Activated CD4-positive, CD25-positive, alpha-beta regulatory T cell (primary cell): Measurements from ENCODE around the gene CAPN12.

Experiments
- DNase-seq, 4 experiments: peaks; one replicate each; lab custom pipeline; 2025; lab: John Stamatoyannopoulos, UW

CAPN12 gene

GRCh38 chr19:38739440-38740256 is 4.6 kb downstream of the CAPN12 start:
- no peak for DNase-seq

DNA sequence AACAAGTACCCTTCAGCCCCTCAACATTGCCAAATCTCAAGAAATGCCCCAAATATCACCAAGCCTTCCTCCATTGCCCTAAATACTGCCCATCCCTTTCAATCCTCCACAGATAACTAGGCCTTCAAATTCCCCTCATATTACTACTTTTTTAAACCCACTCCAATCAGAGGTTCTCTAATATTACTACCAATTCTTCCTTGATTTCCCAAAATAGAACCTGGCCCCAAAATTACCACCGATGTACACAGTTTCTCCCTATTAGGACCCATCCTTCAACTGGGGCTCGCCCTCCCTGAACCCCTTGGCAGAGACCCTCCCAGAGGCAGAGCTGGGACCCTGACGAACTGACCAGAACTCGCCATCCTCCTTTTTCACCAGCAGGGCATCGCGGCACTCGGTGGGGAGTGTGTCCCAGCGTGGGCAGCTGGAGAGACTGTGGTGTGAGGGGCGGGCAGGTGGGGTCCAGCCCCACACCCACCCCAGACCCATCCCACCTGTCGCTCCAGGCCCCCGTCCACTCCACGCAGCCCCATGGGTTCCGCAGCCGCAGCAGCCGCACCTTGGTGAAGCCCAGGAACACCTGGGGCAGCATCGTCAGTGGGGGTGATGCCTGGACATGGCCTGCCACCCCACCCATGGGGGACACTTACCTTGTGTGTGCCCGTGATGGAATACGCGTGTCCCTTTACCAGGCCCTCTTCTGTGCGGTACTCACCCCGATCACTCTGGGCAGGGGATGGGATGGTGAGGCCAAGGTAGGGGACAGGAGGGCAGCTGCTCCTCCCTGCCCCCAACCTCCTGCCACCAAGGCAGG is 6.1 kb downstream of the CAPN12 start:
- no peak for DNase-seq

DNA sequence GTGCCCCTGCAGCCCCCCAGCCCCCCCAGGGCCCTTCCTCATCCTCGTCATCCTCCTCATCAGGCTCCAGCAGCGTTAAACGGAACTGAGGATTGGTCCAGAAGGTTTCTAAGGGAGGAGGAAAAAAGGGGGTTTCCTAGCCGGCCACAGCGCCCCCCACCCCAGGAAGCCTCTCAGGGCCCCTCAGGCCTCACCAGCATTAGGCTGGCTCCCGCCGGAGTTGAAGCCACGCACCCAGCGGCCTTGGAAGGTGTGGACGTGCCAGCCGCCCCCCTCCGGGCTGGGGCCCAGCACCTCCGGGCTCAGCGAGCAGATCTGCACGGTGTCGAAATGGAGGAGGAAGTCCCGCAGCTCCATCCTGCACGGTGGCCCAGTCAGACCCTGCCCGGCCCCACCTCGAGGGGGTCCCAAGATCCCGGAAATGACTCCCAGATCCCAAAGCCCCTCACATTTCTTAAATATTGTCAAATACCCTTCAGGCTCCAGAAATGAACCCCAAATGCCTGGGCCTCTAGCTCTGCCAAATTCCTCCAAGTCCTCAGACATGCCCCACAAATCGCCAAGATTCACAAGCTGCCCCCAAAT is 6.9 kb downstream of the CAPN12 start:
- no peak for DNase-seq

DNA sequence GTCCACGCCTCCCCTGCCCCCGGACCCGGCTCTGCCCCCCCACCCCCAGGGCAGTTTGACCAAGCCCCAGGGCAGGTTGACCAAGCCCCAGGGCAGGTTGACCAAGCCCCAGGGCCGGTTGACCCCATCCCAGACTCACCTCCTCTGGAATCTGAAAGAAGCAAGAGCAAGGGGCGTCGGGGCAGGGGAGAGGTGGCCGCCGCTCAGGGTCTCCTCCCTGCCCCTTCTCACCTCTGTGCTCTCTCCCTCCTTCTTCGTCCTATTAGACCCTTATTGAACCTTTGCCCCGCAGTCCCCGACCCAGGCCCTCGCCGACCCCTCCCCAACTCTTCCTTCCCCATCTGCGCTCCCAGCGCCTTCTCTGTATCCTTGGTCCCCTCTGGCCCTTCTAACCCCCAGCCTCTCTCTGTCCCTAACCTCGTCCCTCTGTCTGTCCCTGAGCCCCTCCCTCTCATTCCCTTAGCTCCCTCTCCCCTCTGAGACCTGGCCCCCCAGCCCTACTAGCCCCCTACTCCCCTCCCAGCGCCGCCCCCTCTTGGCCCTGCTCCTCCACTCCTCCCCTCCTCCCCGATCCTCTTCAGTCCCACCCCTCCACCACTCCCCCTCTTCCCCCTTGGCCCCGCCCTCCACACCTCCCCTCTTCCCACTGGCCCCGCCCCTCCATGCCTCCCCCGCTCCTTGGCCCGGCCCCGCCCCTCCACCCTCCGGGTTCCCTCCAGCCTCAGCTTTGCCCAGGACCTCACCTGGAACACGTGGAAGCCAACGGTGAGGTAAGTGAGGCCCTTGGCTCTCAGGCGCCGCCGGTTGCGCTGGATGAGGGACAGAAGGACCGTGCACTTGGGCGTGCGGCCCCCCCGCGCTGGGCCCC is 7.6 kb downstream of the CAPN12 start:
- peak; percentile 28 to 44 (median 34) for DNase-seq

GRCh38 chr19:38736036-38736412 is 8.2 kb downstream of the CAPN12 start:
- peak in 3 of 4 experiments; percentile 20 to 32 (median 24) for DNase-seq

DNA sequence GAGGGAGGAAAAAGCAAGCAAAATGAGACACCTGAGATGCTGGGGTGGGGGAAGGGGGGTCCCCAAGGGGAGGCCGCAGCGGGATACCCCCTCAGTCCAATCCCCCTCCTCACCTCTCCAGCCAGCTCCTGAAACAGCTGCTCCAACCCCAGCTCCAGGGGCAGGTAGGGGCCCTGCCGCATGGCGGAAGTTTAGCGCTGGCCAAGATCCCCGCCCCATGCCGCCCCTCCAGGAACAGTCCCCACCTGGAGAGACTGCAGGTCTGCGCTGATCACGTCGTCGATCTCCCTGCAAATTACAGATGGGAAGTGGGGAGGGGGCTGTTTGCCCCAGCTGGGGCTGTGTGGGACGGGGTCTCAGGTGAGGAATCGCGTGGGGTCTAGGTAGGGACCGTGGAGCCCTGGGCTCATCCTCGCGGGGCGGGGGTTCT is 9.0 kb downstream of the CAPN12 start:
- peak in 1 of 4 experiments; percentile 25 for DNase-seq

- no peak for DNase-seq
Observed at GRCh38 chr19:38734426-38735256, 9.6 kb downstream of the CAPN12 start.

- no peak for DNase-seq
Observed at GRCh38 chr19:38734176-38734425, 10.2 kb downstream of the CAPN12 start.

GRCh38 chr19:38733493-38734175 is 10.6 kb downstream of the CAPN12 start:
- DNase-seq: no peak

- no peak for DNase-seq
Observed at GRCh38 chr19:38733241-38733492, 11.1 kb downstream of the CAPN12 start.

- DNase-seq: no peak
Observed at GRCh38 chr19:38731654-38732301, 12.5 kb downstream of the CAPN12 start.

- no peak for DNase-seq
Observed at GRCh38 chr19:38730731-38731589, 13.3 kb downstream of the CAPN12 start.

DNA sequence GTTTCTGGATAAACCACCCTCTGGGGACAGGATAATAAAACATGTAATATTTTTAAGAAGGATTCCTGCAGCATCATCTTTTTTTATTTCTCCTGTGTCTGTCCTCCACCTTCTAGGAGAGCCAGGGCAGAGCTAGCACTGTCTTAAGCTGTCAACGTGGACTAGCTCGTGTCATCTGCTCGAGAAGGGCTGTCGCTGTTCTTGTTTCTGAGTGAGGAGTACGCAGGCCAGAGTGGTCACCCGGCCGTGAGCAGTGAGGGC is 13.9 kb downstream of the CAPN12 start:
- DNase-seq: no peak

DNA sequence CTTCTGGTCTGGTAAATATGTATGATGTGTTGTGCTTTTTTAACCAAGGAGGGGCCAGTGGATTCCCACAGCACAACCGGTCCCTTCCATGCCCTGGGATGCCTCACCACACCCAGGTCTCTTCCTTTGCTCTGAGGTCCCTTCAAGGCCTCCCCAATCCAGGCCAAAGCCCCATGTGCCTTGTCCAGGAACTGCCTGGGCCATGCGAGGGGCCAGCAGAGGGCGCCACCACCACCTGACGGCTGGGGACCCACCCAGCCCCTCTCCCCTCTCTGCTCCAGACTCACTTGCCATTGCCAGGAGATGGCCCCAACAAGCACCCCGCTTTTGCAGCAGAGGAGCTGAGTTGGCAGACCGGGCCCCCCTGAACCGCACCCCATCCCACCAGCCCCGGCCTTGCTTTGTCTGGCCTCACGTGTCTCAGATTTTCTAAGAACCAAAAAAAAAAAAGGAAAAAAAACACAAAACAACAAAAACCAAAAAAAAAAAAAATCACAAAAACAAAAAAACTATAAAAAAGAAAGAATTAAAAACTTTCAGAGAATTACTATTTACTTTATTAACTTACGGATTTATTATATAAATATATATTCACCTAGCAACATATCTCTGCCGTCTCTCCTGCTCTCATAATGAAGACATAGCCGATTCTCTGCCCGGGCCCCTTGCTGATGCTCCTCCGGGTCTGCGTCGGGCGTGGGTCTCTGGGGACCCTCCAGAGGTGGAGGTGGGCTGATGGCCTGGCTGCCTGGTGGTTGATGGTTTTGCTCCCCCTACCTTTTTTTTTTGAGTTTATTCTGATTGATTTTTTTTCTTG is 14.4 kb downstream of the CAPN12 start:
- DNase-seq: peak; percentile 54 to 71 (median 62)

- DNase-seq: no peak
Observed at GRCh38 chr19:38728752-38729541, 15.3 kb downstream of the CAPN12 start.

DNA sequence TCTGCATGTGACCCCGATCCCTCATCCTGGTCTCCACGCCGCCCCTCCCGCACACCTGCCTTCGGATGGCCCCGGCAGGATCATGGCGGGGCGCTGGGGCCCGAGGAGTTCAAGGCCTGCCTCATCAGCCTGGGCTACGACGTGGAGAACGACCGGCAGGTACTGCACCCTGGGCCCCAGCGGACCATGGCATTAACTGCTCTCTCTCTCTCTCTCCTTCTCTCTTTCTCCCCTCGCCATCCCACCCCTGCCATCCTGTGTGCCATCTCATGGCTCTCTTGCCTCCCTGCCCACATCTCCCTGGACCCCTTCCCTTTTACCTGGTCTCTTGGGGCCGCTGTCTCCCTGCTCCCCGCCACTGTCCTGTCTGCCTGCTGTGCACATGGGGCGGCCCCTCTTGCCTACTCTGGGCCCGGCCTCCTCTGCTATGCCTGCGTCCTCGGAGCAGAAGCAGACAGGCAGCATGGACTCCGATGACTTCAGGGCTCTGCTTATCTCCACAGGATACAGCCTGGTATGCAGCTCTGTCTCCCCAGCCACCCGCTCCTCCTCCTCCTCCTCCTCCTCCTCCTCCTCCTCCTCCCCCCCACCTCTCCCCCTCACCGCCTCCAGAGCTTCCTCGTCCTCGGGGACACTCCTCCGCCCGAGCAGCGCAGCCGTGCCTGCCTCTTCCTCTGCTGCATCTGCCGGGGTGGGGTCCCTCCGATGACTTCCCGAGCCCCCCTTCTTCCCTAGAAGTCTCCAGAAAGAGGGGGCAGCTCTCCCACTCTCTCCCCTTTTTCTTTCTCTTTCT is 16.2 kb downstream of the CAPN12 start:
- DNase-seq: no peak

GRCh38 chr19:38727306-38727867 is 16.9 kb downstream of the CAPN12 start:
- no peak for DNase-seq
